GDM1 (cell line): Measurements from ENCODE around the gene CCM2.

Source experiments
- DNase-seq: peaks from one replicate; lab custom pipeline; 2025; lab: John Stamatoyannopoulos, UW

Gene CCM2

GRCh38 chr7:45125193-45125904 lies 125.3 kb downstream of the CCM2 start:
- DNase-seq: no peak
